ENCODE data around the gene TGFBR2. TPM values are rescaled to one million over a fixed set of nuclear protein-coding genes. Genes with fewer than 3 reads are reported as not detected.

The TGFBR2 gene
- total RNA-seq, 2 donors from 2014 or later, result 53.0 to 69.6 TPM

GRCh38 chr3:30650348-30650995 lies 44.1 kb downstream of the TGFBR2 start:
- H3K4me3 ChIP-seq, result no peak overlapping the region
- H3K9me3 ChIP-seq, result no peaks in the 10 kb centered on the region
- no peaks in the 10 kb centered on the region for H3K4me1 ChIP-seq (replicated peaks)
- TF ChIP-seq POLR2A (IDR thresholded peaks at IDR 0.05) (no peak), POLR2AphosphoS5 (IDR thresholded peaks at IDR 0.05) (no peak), CTCF (IDR thresholded peaks at IDR 0.05) (no peak)
- H3K36me3 ChIP-seq, result no peaks in the 10 kb centered on the region
- no peak for DNase-seq (ENCODE audit: low spot score)
- WGBS, result 100% methylated on average over 2 of the region's 2 CpGs
- intact Hi-C loops (cut with DNase I), result no loop called here
- H3K27ac ChIP-seq, result no peak overlapping the region
- H3K27me3 ChIP-seq (replicated peaks; ENCODE audit: insufficient read depth), result no peaks in the 10 kb centered on the region

- Histone ChIP-seq H3K36me3 (no peaks in the 10 kb centered on the region), H3K4me1 (replicated peaks) (peaks cover 5% of the 10 kb centered on the region), H3K9me3 (no peaks in the 10 kb centered on the region), H3K4me3 (no peak overlapping the region), H3K27ac (no peak overlapping the region), H3K27me3 (replicated peaks; ENCODE audit: insufficient read depth) (no peaks in the 10 kb centered on the region)
- intact Hi-C loops (cut with DNase I), result no loop called here
- no peak for DNase-seq (ENCODE audit: low spot score)
- 70% methylated on average over 1 of the region's 1 CpG for WGBS
- TF ChIP-seq CTCF (IDR thresholded peaks at IDR 0.05) (no peak), POLR2A (IDR thresholded peaks at IDR 0.05) (no peak), POLR2AphosphoS5 (IDR thresholded peaks at IDR 0.05) (no peak)
Measured at GRCh38 chr3:30654269-30654668, 47.9 kb downstream of the TGFBR2 start.

GRCh38 chr3:30655187-30655812 lies 48.9 kb downstream of the TGFBR2 start:
- WGBS, result 80% methylated on average over 5 of the region's 5 CpGs
- Histone ChIP-seq H3K4me3 (no peak overlapping the region), H3K27me3 (replicated peaks; ENCODE audit: insufficient read depth) (no peaks in the 10 kb centered on the region), H3K4me1 (replicated peaks) (peaks cover 5% of the 10 kb centered on the region), H3K27ac (no peak overlapping the region), H3K36me3 (no peaks in the 10 kb centered on the region), H3K9me3 (no peaks in the 10 kb centered on the region)
- DNase-seq (ENCODE audit: low spot score), result no peak
- intact Hi-C loops (cut with DNase I), result no loop called here
- no peak for TF ChIP-seq CTCF (IDR thresholded peaks at IDR 0.05)
- TF ChIP-seq POLR2AphosphoS5 (IDR thresholded peaks at IDR 0.05), result no peak
- TF ChIP-seq POLR2A (IDR thresholded peaks at IDR 0.05), result no peak

- no peaks in the 10 kb centered on the region for H3K27me3 ChIP-seq (replicated peaks; ENCODE audit: insufficient read depth)
- no peak overlapping the region for H3K4me3 ChIP-seq
- no peak for DNase-seq (ENCODE audit: low spot score)
- 51% methylated on average over 3 of the region's 3 CpGs for WGBS
- no peaks in the 10 kb centered on the region for H3K9me3 ChIP-seq
- H3K36me3 ChIP-seq, result no peaks in the 10 kb centered on the region
- H3K4me1 ChIP-seq (replicated peaks), result peaks cover 5% of the 10 kb centered on the region
- H3K27ac ChIP-seq, result no peak overlapping the region
- intact Hi-C loops (cut with DNase I), result no loop called here
- TF ChIP-seq POLR2A (IDR thresholded peaks at IDR 0.05), result no peak
- no peak for TF ChIP-seq CTCF (IDR thresholded peaks at IDR 0.05)
- no peak for TF ChIP-seq POLR2AphosphoS5 (IDR thresholded peaks at IDR 0.05)
Measured at GRCh38 chr3:30656624-30657141, 50.3 kb downstream of the TGFBR2 start.

- Histone ChIP-seq H3K36me3 (no peaks in the 10 kb centered on the region), H3K4me1 (replicated peaks) (peaks cover 5% of the 10 kb centered on the region), H3K9me3 (no peaks in the 10 kb centered on the region), H3K27me3 (replicated peaks; ENCODE audit: insufficient read depth) (no peaks in the 10 kb centered on the region), H3K4me3 (no peak overlapping the region), H3K27ac (no peak overlapping the region)
- intact Hi-C loops (cut with DNase I), result no loop called here
- DNase-seq (ENCODE audit: low spot score), result no peak
- WGBS, result 26% methylated on average over 3 of the region's 3 CpGs
- TF ChIP-seq POLR2A (IDR thresholded peaks at IDR 0.05) (no peak), CTCF (IDR thresholded peaks at IDR 0.05) (no peak), POLR2AphosphoS5 (IDR thresholded peaks at IDR 0.05) (no peak)
Measured at GRCh38 chr3:30657914-30658313, 51.5 kb downstream of the TGFBR2 start.

Data from prostate gland (tissue), 2 donors.